SH-SY5Y (cell line): ENCODE data around the gene GPSM1.

Experiments
- GATA2 ChIP-seq: IDR thresholded peaks from 2 replicates; pipeline ENCODE4 v1.6.1; 2011; ENCODE audit warnings: mild to moderate bottlenecking, low read depth, low read length
- GATA3 ChIP-seq: IDR thresholded peaks from 2 replicates; pipeline ENCODE4 v1.6.1; 2011; ENCODE audit warnings: low read depth, mild to moderate bottlenecking, low read length, moderate library complexity

- TF ChIP-seq GATA2 (no peak), GATA3 (no peak)
Observed at GRCh38 chr9:136294437-136294836, 32.9 kb upstream of the GPSM1 start.
